NCI-H524 (cell line): Measurements from ENCODE around the gene MOGAT1.
A peak's percentile ranks its signal among the peaks of the same experiment; 100 is the strongest.
"Not testable (repeated sequence)": the region's sequence is repeated elsewhere in the genome, so short reads cannot be mapped to it uniquely, and the experiment has no call there.

Experiments used
- DNase-seq, 2 experiments: peaks; one replicate each; lab custom pipeline; 2025; lab: John Stamatoyannopoulos, UW

Gene MOGAT1

GRCh38 chr2:222710736-222711135 lies 39.3 kb downstream of the MOGAT1 start:
- DNase-seq: no peak

- DNase-seq: no peak
These were observed 40.0 kb downstream of the MOGAT1 start for GRCh38 chr2:222711315-222711940.

DNA sequence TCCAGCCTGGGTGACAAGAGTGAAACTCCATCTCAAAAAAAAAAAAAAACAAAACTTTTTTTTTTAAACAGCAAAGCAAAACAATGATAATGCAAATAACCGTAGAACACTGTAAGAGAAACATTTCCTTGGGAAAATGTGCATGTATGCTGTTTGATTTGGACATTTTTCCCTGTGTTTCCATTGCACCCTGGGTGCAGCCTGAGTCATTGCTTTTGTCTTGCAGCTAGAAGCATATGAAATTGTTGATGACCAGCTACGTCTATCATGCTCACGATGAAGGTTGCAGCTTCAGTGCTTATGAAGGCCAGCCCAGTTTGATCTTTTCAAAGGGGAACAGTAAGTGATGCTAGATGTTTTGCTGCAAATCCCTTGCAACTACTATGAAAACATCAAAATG lies 41.5 kb downstream of the MOGAT1 start:
- DNase-seq: no peak

- DNase-seq: peak; percentile 74 to 91
These were observed 43.1 kb downstream of the MOGAT1 start for GRCh38 chr2:222714361-222715241.

DNA sequence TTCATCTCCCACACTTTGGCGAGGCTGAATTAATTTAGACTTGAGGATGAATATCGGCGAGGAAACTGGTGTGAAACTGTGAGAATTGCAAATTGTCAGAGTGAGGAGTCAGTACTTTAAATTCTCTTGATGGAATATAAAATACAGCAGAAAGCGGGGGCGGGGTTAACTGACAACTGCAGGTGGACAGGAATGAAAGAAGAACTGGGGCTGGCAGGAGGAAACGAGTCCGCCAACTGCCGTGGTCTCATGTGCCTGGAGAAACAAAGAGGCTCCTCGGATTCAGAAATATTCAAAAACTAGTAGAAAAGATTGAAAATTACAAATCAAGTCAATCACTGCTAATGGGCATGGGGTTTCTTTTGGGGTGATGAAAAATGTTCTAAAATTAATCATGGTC lies 44.3 kb downstream of the MOGAT1 start:
- DNase-seq: no peak

DNA sequence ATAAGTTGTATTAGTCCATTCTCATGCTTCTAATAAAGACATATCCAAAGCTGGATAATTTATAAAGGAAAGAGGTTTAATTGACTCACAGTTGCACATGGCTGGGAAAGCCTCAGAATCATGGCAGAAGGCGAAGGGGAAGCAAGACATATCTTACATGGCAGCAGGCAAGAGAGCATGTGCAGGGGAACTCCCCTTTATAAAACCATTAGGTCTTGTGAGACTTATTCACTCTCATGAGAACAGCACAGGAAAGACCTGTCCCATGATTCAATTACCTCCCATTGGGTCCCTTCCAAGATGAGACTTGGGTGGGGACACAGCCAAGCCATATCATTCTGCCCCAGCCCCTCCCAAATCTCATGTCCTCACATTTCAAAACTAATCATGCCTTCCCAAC lies 48.3 kb downstream of the MOGAT1 start:
- not testable (repeated sequence) for DNase-seq

GRCh38 chr2:222721597-222721996 lies 50.1 kb downstream of the MOGAT1 start:
- not testable (repeated sequence) for DNase-seq

DNA sequence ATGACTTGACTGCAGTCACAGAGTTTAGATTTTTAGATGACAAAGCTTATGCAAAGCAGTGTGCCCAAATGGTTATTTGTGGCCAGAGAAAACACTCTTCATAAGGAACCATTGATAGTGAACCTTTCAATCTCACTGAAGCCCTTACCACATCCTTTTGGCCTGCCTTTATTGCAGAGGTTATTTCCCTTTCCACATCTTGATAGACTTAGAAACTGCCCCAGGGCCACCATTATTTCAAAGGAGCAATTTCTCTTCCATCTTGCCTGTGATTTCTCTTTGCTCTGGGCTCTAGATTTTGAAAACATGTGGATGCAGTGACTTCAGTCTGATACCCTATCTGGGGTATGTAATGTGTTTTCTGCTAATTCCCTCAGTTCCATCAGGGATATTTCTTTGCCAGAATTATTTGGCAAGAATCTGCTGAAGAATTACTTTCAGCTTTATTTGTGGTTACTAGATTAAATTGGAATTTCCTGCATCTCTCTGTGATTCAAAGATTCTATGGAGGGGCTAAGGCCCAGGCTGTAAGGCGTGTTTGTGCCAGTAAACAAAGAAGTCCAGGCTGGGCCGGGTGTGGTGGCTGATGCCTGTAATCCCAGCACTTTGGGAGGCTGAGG lies 51.0 kb downstream of the MOGAT1 start:
- DNase-seq: no peak

GRCh38 chr2:222724208-222724607 lies 52.8 kb downstream of the MOGAT1 start:
- DNase-seq: no peak

- DNase-seq: no peak
These were observed 57.2 kb downstream of the MOGAT1 start for GRCh38 chr2:222728621-222729020.

DNA sequence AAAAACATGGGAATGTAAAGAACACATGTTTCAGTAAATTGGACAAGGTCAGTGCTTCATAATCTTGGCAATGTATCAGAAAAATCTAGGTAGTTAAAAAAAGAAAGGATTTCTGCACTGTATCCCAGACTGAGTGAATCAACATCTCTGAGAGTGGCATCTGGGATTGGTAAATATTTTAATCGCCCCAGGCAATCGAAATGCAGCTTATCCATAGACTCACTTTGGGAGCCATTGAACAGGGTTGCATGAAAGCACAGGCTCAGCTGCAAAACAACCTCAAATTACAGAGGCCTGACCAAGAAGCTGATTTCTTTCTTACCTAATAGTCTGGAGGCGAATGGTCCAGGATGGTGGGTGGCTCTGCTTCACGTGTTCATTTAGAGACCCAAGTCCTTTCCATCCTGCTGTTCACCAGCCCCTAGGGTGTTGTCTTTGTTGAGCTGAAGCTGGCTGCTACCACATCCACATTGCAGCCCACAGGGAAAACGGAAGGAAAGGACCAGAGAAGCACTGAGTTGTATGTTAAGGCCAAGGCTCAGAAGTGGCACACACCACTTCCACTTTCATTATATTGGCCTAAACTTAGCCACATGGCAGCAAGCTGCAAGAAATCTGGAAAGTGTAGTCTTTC lies 59.0 kb downstream of the MOGAT1 start:
- DNase-seq: no peak

- no peak for DNase-seq
These were observed 59.8 kb downstream of the MOGAT1 start for GRCh38 chr2:222731201-222731621.

- DNase-seq: no peak
These were observed 61.2 kb downstream of the MOGAT1 start for GRCh38 chr2:222732489-222733178.

- no peak for DNase-seq
These were observed 62.0 kb downstream of the MOGAT1 start for GRCh38 chr2:222733470-222733845.

DNA sequence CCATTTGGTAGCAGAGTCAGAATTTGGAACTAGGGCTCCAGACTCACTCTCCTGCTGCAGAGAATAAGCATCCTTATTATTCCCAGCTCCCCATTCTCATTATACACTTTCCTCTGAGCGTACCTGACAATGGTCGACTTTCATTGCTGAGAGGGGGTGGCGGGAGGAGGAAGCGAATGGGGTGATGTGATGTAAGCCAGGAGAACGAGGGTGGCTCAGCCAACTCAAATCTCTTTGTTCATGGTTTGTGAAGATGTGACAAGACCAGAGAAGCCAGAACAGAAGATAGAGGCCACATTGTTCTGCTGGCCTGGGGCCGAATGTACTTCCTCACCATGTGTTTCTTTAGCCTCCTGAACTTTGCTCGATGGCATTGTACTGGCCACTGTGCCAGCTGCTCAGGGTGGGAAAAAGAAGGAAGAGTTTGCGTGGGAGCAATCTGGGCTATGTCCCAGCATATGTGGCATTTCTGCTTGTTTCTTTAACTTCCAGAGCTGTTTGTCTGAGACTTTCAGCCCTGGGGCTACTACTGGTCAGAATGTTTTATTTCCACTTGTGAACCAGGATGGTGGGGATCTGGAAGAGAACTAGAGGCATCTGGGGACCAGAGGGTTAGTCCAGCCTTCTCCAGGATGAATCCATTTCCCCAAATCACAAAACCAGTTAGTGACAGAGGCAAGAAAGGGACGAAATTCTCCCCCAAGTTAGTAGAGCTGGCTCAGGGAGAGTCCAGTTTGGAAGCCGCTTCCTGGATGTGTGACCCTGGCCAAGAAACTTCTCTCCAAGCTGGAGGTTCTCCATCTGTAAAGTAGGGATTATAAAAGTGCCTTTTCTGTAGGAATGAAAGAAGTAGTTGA lies 62.6 kb downstream of the MOGAT1 start:
- no peak for DNase-seq

DNA sequence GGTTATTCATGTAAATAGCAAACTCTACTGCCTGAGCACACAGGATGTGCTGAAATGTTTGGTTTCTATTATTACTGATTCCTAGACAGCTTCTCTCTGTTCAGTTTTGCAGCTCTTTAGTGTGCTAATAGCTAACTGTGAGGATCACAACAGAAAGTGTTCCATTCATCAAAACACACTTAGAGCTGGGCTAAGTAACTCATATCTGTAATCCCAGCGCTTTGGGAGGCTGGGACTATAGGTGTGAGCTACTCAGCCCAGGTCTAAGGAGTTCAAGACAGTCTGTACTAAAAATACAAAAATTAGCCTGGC lies 63.2 kb downstream of the MOGAT1 start:
- DNase-seq: no peak

DNA sequence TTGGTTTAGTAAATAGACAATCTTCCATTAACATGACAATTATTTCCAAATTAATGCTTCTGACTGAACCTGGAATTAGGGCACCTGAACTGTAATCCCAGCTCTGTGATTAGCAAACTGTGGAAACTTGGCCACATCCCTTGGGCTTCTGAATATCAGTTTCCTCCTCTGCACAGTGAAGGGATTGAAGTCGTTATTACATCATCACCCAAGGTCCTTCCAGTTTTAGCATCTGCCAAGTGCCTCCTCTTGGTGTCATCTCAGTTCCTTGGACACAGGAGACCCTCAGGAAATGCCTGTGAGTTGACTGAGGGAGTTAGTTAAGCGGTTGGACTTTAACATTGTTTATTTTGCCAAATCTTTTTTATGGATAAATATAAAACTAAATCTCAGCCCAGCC lies 64.8 kb downstream of the MOGAT1 start:
- DNase-seq: no peak

DNA sequence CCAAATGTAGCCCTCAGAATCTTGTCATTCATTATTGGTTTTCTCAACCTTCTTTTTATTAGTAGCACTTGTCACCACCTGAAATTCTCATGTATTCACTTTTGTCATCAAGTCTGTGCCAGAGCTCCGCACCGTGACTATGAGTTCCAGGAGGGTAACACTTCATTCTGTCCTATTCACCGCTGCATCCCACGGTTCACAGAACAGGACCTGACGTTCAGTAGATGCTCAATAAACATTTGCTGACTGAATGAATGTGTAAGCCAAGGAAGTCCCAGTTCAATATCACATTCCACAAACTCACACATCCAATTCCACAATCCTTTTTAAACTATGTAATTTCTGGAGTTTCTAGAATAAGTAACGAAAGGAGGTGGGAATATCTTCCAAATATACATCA lies 65.5 kb downstream of the MOGAT1 start:
- no peak for DNase-seq

GRCh38 chr2:222738312-222738711 lies 66.9 kb downstream of the MOGAT1 start:
- no peak for DNase-seq

GRCh38 chr2:222738809-222739208 lies 67.4 kb downstream of the MOGAT1 start:
- no peak for DNase-seq

DNA sequence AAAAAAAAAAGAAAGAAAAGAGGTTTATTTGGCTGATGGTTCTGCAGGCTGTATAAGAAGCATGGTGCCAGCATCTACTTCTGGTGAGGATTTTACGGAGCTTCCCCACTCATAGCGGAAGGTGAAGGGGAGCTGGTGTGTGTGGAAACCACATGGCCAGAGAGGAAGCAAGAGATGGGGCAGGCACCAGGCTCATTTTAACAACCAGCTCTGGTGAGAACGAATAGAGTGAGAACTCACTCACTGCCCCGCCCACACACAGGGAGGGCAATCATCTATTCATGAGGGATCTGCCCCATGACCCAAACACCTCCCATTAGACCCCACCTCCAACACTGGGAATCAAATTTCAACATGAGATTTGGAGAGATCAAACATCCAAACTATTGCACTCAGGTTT lies 68.5 kb downstream of the MOGAT1 start:
- no peak for DNase-seq
